ENCODE measurements around the gene ATP4B. TPM values are rescaled to one million over a fixed set of nuclear protein-coding genes. Genes with fewer than 3 reads are reported as not detected.

Gene ATP4B
- total RNA-seq, 1 donor from 2014 or later: not detected

GRCh38 chr13:113613789-113614379 lies 44.1 kb downstream of the ATP4B start:
- no peak for DNase-seq
- no peaks in the 10 kb centered on the region for H3K27me3 ChIP-seq (ENCODE audit: low read depth)
- no peaks in the 10 kb centered on the region for H3K9me3 ChIP-seq (replicated peaks)
- no peak for TF ChIP-seq CTCF (IDR thresholded peaks at IDR 0.05; ENCODE audit: borderline replicate concordance)
- peaks cover 16% of the 10 kb centered on the region for H3K4me1 ChIP-seq
- peaks cover 14% of the 10 kb centered on the region for H3K36me3 ChIP-seq
- H3K27ac ChIP-seq (replicated peaks): no peak overlapping the region
- no peak overlapping the region for H3K4me3 ChIP-seq
- intact Hi-C loops (cut with micrococcal nuclease): no loop called here

- Histone ChIP-seq H3K36me3 (peaks cover 14% of the 10 kb centered on the region), H3K4me3 (no peak overlapping the region), H3K9me3 (replicated peaks) (no peaks in the 10 kb centered on the region), H3K4me1 (peaks cover 14% of the 10 kb centered on the region), H3K27me3 (ENCODE audit: low read depth) (no peaks in the 10 kb centered on the region), H3K27ac (replicated peaks) (no peak overlapping the region)
- intact Hi-C loops (cut with micrococcal nuclease): no loop called here
- TF ChIP-seq CTCF (IDR thresholded peaks at IDR 0.05; ENCODE audit: borderline replicate concordance): no peak
- DNase-seq: no peak
These were observed 45.4 kb downstream of the ATP4B start for GRCh38 chr13:113612607-113613006.

- intact Hi-C loops (cut with micrococcal nuclease): no loop called here
- Histone ChIP-seq H3K4me1 (peaks cover 8% of the 10 kb centered on the region), H3K27ac (replicated peaks) (no peak overlapping the region), H3K36me3 (peaks cover 14% of the 10 kb centered on the region), H3K9me3 (replicated peaks) (no peaks in the 10 kb centered on the region), H3K27me3 (ENCODE audit: low read depth) (no peaks in the 10 kb centered on the region), H3K4me3 (no peak overlapping the region)
- no peak for DNase-seq
- no peak for TF ChIP-seq CTCF (IDR thresholded peaks at IDR 0.05; ENCODE audit: borderline replicate concordance)
These were observed 46.0 kb downstream of the ATP4B start for GRCh38 chr13:113611996-113612395.

GRCh38 chr13:113610266-113610665 lies 47.7 kb downstream of the ATP4B start:
- no peaks in the 10 kb centered on the region for H3K27me3 ChIP-seq (ENCODE audit: low read depth)
- no peaks in the 10 kb centered on the region for H3K4me1 ChIP-seq
- intact Hi-C loops (cut with micrococcal nuclease): no loop called here
- H3K4me3 ChIP-seq: no peak overlapping the region
- peaks cover 14% of the 10 kb centered on the region for H3K36me3 ChIP-seq
- no peak for DNase-seq
- no peaks in the 10 kb centered on the region for H3K9me3 ChIP-seq (replicated peaks)
- H3K27ac ChIP-seq (replicated peaks): no peak overlapping the region
- TF ChIP-seq CTCF (IDR thresholded peaks at IDR 0.05; ENCODE audit: borderline replicate concordance): no peak

GRCh38 chr13:113609616-113610015 lies 48.4 kb downstream of the ATP4B start:
- no peak for DNase-seq
- intact Hi-C loops (cut with micrococcal nuclease): no loop called here
- no peak for TF ChIP-seq CTCF (IDR thresholded peaks at IDR 0.05; ENCODE audit: borderline replicate concordance)
- Histone ChIP-seq H3K36me3 (peaks cover 14% of the 10 kb centered on the region), H3K9me3 (replicated peaks) (no peaks in the 10 kb centered on the region), H3K27ac (replicated peaks) (no peak overlapping the region), H3K4me1 (no peaks in the 10 kb centered on the region), H3K4me3 (no peak overlapping the region), H3K27me3 (ENCODE audit: low read depth) (no peaks in the 10 kb centered on the region)

Data from left ventricle myocardium inferior (tissue), 1 donor.